ENCODE data around the gene SLC37A1.

Gene SLC37A1

GRCh38 chr21:42565206-42565810, 51.7 kb downstream of the SLC37A1 start:
- DNase-seq = no peak

- DNase-seq = no peak
These were observed 52.4 kb downstream of the SLC37A1 start for GRCh38 chr21:42565886-42566523.

DNA sequence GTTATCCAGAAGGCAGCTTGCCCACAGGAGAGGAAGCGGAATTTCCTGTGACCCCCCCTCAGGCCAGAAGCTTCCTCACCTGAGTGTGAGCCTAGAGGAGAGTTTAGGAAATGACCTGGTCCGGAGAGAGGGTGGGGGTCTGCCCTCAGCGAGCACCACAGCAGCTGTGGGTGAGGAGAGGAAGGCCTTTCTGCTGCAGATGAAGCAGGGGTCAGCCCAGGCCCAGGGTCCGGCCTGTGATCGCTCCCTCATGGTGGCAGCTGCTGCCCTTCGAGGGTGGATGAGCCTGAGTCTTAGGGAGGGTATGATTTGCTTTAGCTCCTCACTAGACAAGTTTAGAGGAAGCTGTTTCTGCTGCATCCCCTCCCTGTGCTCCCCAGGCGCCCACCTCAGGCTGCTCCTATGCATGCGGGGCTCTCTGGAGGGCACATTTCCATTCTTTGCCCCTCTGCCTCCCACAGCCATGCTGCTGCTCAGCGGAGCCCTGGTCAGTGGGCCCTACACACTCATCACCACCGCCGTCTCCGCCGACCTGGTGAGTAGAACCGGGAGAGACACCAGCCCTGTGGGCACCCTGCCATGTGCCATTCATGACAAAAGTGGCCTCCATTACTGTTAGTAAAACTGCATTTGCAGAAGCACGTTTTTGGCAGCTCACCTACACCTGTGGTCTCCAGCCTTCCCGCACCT, 53.0 kb downstream of the SLC37A1 start:
- DNase-seq = no peak

DNA sequence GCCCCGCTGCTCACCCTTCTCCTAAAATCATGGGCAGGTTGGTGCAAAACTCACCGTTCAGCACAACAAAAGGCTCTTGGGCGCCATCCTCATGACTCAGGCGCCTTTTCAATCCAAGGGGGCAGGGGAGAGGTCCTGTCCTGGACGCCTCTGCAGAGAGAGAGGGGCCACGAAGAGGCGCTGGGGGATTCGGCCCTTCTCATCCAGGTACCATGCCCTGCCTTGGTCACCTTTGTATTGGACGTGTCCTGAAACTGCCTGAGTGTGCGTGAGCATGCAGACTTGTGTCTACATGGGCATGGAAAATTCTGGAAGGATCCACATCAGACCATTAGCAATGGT, 53.5 kb downstream of the SLC37A1 start:
- DNase-seq = no peak

- no peak for DNase-seq
These were observed 54.2 kb downstream of the SLC37A1 start for GRCh38 chr21:42567861-42568260.

DNA sequence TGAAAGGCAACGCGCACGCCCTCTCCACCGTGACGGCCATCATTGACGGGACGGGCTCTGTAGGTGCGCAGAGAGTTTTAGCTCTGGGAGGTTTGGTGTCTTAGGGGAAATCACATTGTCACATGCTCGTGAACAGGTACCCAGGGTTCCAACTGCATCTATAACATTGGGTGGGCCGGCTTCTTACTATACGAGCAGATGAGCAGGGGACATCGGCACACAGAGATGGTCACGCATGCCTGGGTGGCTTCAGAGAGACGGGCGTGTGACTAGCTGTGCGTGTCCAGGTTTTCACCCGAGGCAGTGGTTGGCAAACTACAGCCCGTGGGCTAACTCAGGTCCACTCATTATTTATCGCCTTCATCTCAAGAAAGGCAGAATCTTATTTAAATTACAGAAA, 54.7 kb downstream of the SLC37A1 start:
- no peak for DNase-seq

GRCh38 chr21:42568866-42569731, 55.4 kb downstream of the SLC37A1 start:
- no peak for DNase-seq

- DNase-seq = no peak
These were observed 56.2 kb downstream of the SLC37A1 start for GRCh38 chr21:42569732-42570301.

- no peak for DNase-seq
These were observed 56.7 kb downstream of the SLC37A1 start for GRCh38 chr21:42570362-42570761.

- no peak for DNase-seq
These were observed 57.3 kb downstream of the SLC37A1 start for GRCh38 chr21:42570841-42571387.

- no peak for DNase-seq
These were observed 57.9 kb downstream of the SLC37A1 start for GRCh38 chr21:42571391-42572150.

DNA sequence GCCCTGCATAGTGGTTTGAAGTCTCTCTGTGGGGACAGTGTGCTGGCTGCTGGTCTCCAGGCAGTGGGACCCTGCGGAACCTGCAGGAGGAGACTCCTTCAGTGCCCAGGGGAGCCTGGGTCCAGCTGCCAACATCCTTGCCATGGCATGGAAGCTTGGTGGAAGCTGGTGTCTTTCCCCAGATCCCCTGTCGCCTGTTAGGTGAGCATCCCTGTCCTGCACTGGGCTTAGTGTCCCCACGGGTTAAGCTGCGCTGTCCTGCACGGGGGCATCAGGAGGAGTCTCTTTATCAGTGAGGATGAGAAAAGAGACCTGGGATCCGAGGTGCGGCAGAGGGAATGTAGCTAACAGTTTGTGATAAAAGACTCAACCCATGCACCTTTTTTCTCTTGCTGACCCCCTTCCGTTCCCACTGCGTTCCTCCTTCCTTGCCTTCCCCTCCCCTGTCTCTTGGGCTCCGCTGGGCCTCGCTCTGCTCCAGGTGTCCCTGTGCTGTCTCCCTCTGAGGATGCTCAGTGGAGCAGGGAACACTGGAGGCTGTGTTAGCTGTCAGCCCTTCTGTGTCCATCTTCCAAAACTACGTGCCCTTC, 59.3 kb downstream of the SLC37A1 start:
- no peak for DNase-seq

- DNase-seq = no peak
These were observed 60.8 kb downstream of the SLC37A1 start for GRCh38 chr21:42574234-42575027.

DNA sequence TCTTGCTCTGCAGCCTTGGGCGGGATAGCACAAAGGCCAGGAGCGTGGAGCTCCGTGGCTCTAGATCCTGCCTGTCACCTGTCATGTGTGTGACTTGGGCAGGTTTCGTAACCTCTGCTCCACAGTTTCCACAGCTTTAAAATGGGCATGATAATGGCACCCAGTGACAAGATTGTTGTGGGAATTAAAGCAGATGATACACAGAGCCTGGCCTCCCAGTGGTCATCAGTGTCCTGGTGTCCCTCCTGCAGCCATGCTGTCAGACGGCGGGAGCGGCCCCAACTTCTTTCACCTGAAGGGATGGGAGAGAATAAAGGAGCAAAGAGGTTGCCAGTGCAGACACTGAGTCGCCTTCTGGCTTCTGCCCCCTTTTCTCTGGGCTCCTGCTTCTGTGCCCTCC, 61.5 kb downstream of the SLC37A1 start:
- no peak for DNase-seq

DNA sequence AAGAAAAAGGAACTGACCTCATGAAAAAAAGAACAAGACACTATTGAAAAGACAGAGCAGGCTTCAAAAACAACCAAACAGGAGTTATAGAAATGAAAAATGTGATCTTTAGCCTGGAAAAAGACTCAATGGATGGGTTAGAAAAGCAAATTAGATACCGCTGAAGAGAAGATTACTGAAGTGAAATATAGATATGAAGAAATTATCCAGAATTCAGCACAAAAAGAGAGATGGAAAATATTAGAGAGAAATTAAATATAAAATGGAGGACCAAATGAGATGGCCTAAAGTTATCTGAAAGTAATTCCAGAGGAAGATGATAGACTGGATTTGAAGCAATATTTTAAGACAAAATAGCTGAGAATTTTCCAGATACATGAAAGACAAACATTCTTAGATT, 63.0 kb downstream of the SLC37A1 start:
- no peak for DNase-seq

- DNase-seq = no peak
These were observed 64.4 kb downstream of the SLC37A1 start for GRCh38 chr21:42578034-42578433.

- no peak for DNase-seq
These were observed 65.2 kb downstream of the SLC37A1 start for GRCh38 chr21:42578761-42579415.

DNA sequence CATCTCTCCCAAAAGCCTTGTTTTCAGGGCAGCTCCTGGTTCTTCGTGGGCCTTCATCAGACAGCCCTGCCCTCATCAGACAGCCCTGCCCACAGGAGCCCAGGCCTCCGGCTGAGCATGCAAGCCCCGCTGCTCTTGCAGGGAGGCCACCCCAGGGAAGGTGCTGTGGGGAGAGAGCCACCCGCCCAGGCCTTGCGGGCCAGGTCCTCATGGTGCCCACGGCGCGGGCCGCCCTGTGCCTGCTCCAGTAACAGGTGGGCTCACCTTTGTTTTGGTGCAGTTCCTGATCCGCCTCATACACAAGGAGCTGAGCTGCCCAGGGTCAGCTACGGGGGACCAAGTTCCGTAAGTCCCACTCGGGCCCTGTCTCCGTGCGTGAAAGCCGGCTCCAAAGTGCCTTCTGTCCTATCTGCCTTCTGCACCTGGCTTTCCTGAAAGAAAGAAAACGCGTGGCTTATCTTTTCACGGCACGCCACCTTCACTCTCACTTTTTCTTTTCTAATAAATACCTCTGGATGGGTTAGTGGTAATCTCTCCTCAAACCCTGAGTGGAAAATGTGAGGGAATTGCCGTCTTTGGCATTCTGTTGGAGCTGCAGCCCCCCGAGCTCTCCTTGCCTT, 65.9 kb downstream of the SLC37A1 start:
- DNase-seq = no peak

- DNase-seq = no peak
These were observed 66.6 kb downstream of the SLC37A1 start for GRCh38 chr21:42580076-42580792.
